Endothelial cell of umbilical vein (primary cell): ENCODE results near the gene MAP3K4. TPM values are rescaled to one million over a fixed set of nuclear protein-coding genes. Genes with fewer than 3 reads are reported as not detected.

Experiments
- BruUV-seq: library from RNA; stranded (reverse); fragments of 400-500 nt; replicated peaks from 2 replicates; lab custom pipeline; 2021; lab: Mats Ljungman, UMichigan
- CTCF ChIA-PET: fragments of 300-600, 350-600 bp; sonication (Branson Sonifier 250); formaldehyde crosslinking; loops from one replicate; lab custom pipeline; 2021; ENCODE audit warnings: antibody characterized with exemption, inconsistent platforms; lab: Charles Lee
- POLR2A ChIA-PET: fragments of 300-600, 350-600 bp; sonication (Branson Sonifier 250); formaldehyde crosslinking; loops from one replicate; lab custom pipeline; 2021; ENCODE audit warnings: antibody characterized with exemption, inconsistent platforms; lab: Charles Lee
- DNase-seq: peaks from one replicate; pipeline ENCODE4 v3.0.0-alpha.2; 2011; ENCODE audit warnings: low read depth, low spot score
- FAIRE-seq: peaks from 2 replicates; lab custom pipeline; 2011; peaks lifted over from hg19 to GRCh38; lab: Jason Lieb, UNC
- H2AFZ ChIP-seq: 2 replicates; pipeline ENCODE4 v1.6.0; 2012; ENCODE audit warnings: low read depth, low read length, control low read depth, inconsistent platforms
- H3K27ac ChIP-seq: 2 replicates; pipeline ENCODE4 v1.5.1; 2011; ENCODE audit warnings: low read depth, mild to moderate bottlenecking, control low read depth, low read length, moderate library complexity; ENCODE audit not compliant: insufficient read depth
- H3K27me3 ChIP-seq, 2 experiments: 2 replicates each; pipeline versions ENCODE4 v1.6.0 to v1.6.1; 2011; ENCODE audit warnings: low read length in 2 of 2, mixed read lengths in 1 of 2; ENCODE audit not compliant: control insufficient read depth in 2 of 2, insufficient read depth in 2 of 2
- H3K36me3 ChIP-seq, 2 experiments: 2 replicates in 1 of 2; 3 replicates in 1 of 2; pipeline ENCODE4 v1.5.1; 2011; ENCODE audit warnings: low read length in 2 of 2, mild to moderate bottlenecking in 1 of 2, moderate library complexity in 1 of 2; ENCODE audit not compliant: control insufficient read depth in 2 of 2, insufficient read depth in 2 of 2; ENCODE audit errors: extremely low read depth in 1 of 2
- H3K4me1 ChIP-seq: 3 replicates; pipeline ENCODE4 v1.5.1; 2011; ENCODE audit warnings: mild to moderate bottlenecking, low read length; ENCODE audit not compliant: control insufficient read depth, insufficient read depth; ENCODE audit errors: extremely low read depth
- H3K4me2 ChIP-seq: 2 replicates; pipeline ENCODE4 v1.6.1; 2011; ENCODE audit warnings: low read length, control low read depth, mixed read lengths; ENCODE audit not compliant: insufficient read depth
- H3K4me3 ChIP-seq, 3 experiments: fragments of 200-600 bp in 1 of 3; sonication (generic), shearing (Covaris generic) in 1 of 3; replicated peaks in 1 of 3; 2 replicates each; pipeline ENCODE4 v1.5.1; 2011 to 2016; ENCODE audit warnings: control low read depth in 3 of 3, low read length in 3 of 3, mild to moderate bottlenecking in 2 of 3, inconsistent platforms in 1 of 3, low read depth in 1 of 3, moderate library complexity in 1 of 3; ENCODE audit not compliant: insufficient read depth in 1 of 3
- H3K79me2 ChIP-seq: 2 replicates; pipeline ENCODE4 v1.6.0; 2012; ENCODE audit warnings: low read length, inconsistent platforms; ENCODE audit not compliant: control insufficient read depth, insufficient read depth
- H3K9ac ChIP-seq: replicated peaks from 2 replicates; pipeline ENCODE3; 2011; ENCODE audit warnings: low read length, control low read depth; ENCODE audit not compliant: insufficient read depth; ENCODE audit errors: extremely low read depth
- H3K9me1 ChIP-seq: replicated peaks from 3 replicates; pipeline ENCODE4 v1.6.0; 2011; ENCODE audit warnings: mild to moderate bottlenecking, low read length; ENCODE audit not compliant: control insufficient read depth, insufficient read depth; ENCODE audit errors: extremely low read depth
- H3K9me3 ChIP-seq: replicated peaks from 2 replicates; pipeline ENCODE4 v1.5.1; 2012; ENCODE audit warnings: low read length, inconsistent platforms; ENCODE audit not compliant: control insufficient read depth, insufficient read depth
- H4K20me1 ChIP-seq: replicated peaks from 2 replicates; pipeline ENCODE3; 2011; ENCODE audit warnings: mild to moderate bottlenecking, low read length; ENCODE audit not compliant: control insufficient read depth, insufficient read depth; ENCODE audit errors: extremely low read depth
- CTCF ChIP-seq, 2 donors: IDR thresholded peaks; 1 replicate in 1 of 2; 2 replicates in 1 of 2; pipeline ENCODE4 v1.5.1; 2011; ENCODE audit warnings: low read length in 2 of 2, mild to moderate bottlenecking in 2 of 2, moderate library complexity in 2 of 2, control low read depth in 1 of 2, inconsistent platforms in 1 of 2, low read depth in 1 of 2; ENCODE audit not compliant: insufficient read depth in 1 of 2; ENCODE audit errors: extremely low read depth in 1 of 2
- EZH2 ChIP-seq: IDR thresholded peaks from 2 replicates; pipeline ENCODE4 v1.6.1; 2012; ENCODE audit warnings: borderline replicate concordance, low read depth, mild to moderate bottlenecking, moderate library complexity, low read length, inconsistent platforms; ENCODE audit not compliant: severe bottlenecking
- FOS ChIP-seq: IDR thresholded peaks from 2 replicates; pipeline ENCODE4 v1.6.1; 2011; ENCODE audit warnings: mild to moderate bottlenecking, low read length, moderate library complexity, borderline replicate concordance; ENCODE audit not compliant: insufficient read depth
- GATA2 ChIP-seq: IDR thresholded peaks from 2 replicates; pipeline ENCODE4 v1.7.0; 2011; ENCODE audit warnings: low read depth, mild to moderate bottlenecking, moderate library complexity, mixed read lengths, low read length; ENCODE audit not compliant: insufficient read length, insufficient read depth
- JUN ChIP-seq: IDR thresholded peaks from 2 replicates; pipeline ENCODE4 v1.6.1; 2011; ENCODE audit warnings: borderline replicate concordance, low read depth; ENCODE audit not compliant: insufficient read length, insufficient read depth
- MAX ChIP-seq: IDR thresholded peaks from 2 replicates; pipeline ENCODE4 v1.6.1; 2011; ENCODE audit not compliant: insufficient read depth, insufficient read length
- MYC ChIP-seq: IDR thresholded peaks from one replicate; pipeline ENCODE4 v1.6.1; 2011; ENCODE audit warnings: mild to moderate bottlenecking, low read depth, low read length
- POLR2A ChIP-seq: IDR thresholded peaks from 2 replicates; pipeline ENCODE4 v1.6.1; 2012; ENCODE audit warnings: low read depth, mild to moderate bottlenecking, control low read depth, low read length
- POLR2AphosphoS5 ChIP-seq: IDR thresholded peaks from 2 replicates; pipeline ENCODE4 v1.6.1; 2012; ENCODE audit warnings: low read depth, mild to moderate bottlenecking, control low read depth, low read length, moderate library complexity; ENCODE audit not compliant: insufficient read depth
- dilution Hi-C: fragments of 300-500 bp; cut with MboI; formaldehyde crosslinking; loops from one replicate; pipeline ENCODE4 v1.15.0; 2019; ENCODE audit warnings: low sequenced_read_pairs; ENCODE audit not compliant: extremely low pct_ligation_motif_present
- intact Hi-C: fragments of 100-400 bp; cut with micrococcal nuclease; formaldehyde crosslinking; loops from one replicate; pipeline ENCODE4 v1.10.0; 2022
- polyA plus RNA-seq, 4 experiments: library from polyadenylated mRNA; depleted of rRNA in 3 of 4; stranded (reverse) in 3 of 4; unstranded in 1 of 4; fragments of >200 nt; gene quantifications; 2 replicates each; pipeline versions ENCODE4 v1.2.1 to v1.2.3, GENCODE V29; 2011 to 2012; ENCODE audit warnings: missing spikeins in 1 of 4
- total RNA-seq: library from RNA; stranded (reverse); gene quantifications from 2 replicates; pipeline ENCODE4 v1.2.3, GENCODE V29; 2021

The MAP3K4 gene
- total and polyA plus RNA-seq, 2 donors (not counting 3 experiments of a cell fraction or from before 2014, with no cell fraction given), result 10.8 to 42.3 TPM

GRCh38 chr6:160952633-160953281 is 38.8 kb upstream of the MAP3K4 start:
- no peak for TF ChIP-seq GATA2
- TF ChIP-seq FOS, result no peak
- TF ChIP-seq JUN, result no peak
- no peak for TF ChIP-seq CTCF (IDR thresholded peaks at IDR 0.05; ENCODE audit: extremely low read depth in 1 of 2, insufficient read depth in 1 of 2, low read depth in 1 of 2, low read length in 2 of 2)
- no peak for TF ChIP-seq EZH2
- no peak for TF ChIP-seq POLR2AphosphoS5
- TF ChIP-seq POLR2A, result no peak
- no peak for TF ChIP-seq MYC
- no peak for TF ChIP-seq MAX
- no peak overlapping the region for H2AFZ ChIP-seq
- ChIA-PET POLR2A (no interaction called here), CTCF (no interaction called here)
- H3K27ac ChIP-seq, result no peak overlapping the region
- H3K4me3 ChIP-seq, result no peak overlapping the region
- H3K79me2 ChIP-seq, result no peaks in the 10 kb centered on the region
- H3K4me2 ChIP-seq, result no peak overlapping the region
- BruUV-seq, result no TSS peak
- no peaks in the 10 kb centered on the region for H3K4me1 ChIP-seq
- intact Hi-C loops, result no loop called here
- DNase-seq (no peak), FAIRE-seq (no peak)
- no peaks in the 10 kb centered on the region for H3K27me3 ChIP-seq
- H3K9ac ChIP-seq, result no peak overlapping the region
- no peaks in the 10 kb centered on the region for H3K36me3 ChIP-seq
- no peaks in the 10 kb centered on the region for H4K20me1 ChIP-seq
- no peaks in the 10 kb centered on the region for H3K9me1 ChIP-seq
- no peaks in the 10 kb centered on the region for H3K9me3 ChIP-seq
- dilution Hi-C loops, result no loop called here
